Measurements from ENCODE around the gene PEX26. TPM values are rescaled to one million over a fixed set of nuclear protein-coding genes. Genes with fewer than 3 reads are reported as not detected.
A peak's percentile ranks its signal among the peaks of the same experiment; 100 is the strongest.
"Not testable (repeated sequence)": the region's sequence is repeated elsewhere in the genome, so short reads cannot be mapped to it uniquely, and the experiment has no call there.

The PEX26 gene
- total RNA-seq, 2 experiments from 2014 or later, result 56.3 to 56.8 TPM

- no peak for DNase-seq
- Mint-ChIP-seq H3K36me3 (peaks cover 4% of the 10 kb centered on the region), H3K4me1 (ENCODE audit: low read depth) (no peaks in the 10 kb centered on the region), H3K4me3 (no peak overlapping the region), H3K9me3 (no peaks in the 10 kb centered on the region), H3K27me3 (no peaks in the 10 kb centered on the region), H3K27ac (no peak overlapping the region)
- intact Hi-C loops (cut with micrococcal nuclease), result no loop called here
- ChIA-PET POLR2A (no interaction called here), CTCF (no interaction called here)
These were observed 55.7 kb downstream of the PEX26 start for GRCh38 chr22:18133452-18133851.

DNA sequence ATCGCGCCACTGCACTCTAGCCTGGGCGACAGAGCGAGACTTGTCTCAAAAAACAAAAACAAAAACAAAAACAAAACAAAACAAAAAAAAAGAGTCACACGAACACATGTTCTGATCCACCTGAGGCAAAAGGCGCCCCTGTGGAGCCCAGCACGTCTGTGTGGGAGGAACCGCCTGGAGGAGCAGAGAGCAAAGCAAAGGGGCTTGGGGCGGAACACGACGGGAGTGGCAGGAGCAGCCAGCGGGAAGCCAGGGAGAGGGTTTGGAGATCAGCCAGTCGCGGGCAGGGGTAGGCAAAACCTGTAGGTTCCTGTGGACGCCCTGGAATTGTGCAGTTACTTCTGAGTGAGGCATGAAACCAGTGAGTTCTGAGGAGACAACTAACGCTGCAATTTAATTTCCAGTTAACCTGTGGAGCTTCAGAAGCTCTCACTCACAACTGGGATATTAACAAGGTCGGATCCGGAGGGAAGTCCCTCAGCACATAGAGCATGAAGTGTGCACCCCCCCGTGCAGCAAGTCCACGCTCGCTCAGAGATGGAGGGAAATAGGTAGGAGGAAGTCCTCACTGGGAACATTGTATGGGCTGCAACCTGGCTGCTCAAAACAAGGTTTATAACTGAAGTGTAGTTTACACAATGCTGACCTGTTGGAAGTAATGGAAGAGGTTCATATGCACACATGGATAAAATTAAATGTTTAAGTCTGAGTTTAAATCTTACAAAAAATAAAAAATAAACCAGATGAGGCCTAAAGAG, 59.0 kb downstream of the PEX26 start:
- Mint-ChIP-seq H3K27me3 (no peaks in the 10 kb centered on the region), H3K36me3 (peaks cover 2% of the 10 kb centered on the region), H3K9me3 (no peaks in the 10 kb centered on the region), H3K27ac (no peak overlapping the region), H3K4me3 (no peak overlapping the region), H3K4me1 (ENCODE audit: low read depth) (no peaks in the 10 kb centered on the region)
- ChIA-PET CTCF (no interaction called here), POLR2A (no interaction called here)
- DNase-seq, result no peak
- intact Hi-C loops (cut with micrococcal nuclease), result no loop called here

DNA sequence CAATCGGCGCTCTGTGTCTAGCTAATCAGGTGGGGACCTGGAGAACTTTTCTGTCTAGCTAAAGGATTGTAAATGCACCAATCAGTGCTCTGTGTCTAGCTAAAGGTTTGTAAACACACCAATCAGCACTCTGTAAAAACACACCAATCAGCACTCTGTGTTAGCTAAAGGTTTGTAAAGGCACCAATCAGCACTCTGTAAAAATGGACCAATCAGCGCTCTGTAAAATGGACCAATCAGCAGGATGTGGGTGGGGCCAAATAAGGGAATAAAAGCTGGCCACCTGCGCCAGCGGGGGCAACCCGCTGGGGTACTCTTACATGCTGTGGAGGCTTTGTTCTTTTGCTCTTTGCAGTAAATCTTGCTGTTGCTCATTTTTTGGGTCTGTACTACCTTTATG, 63.2 kb downstream of the PEX26 start:
- H3K27ac Mint-ChIP-seq; DNase-seq; intact Hi-C loops (cut with micrococcal nuclease); H3K9me3 Mint-ChIP-seq; H3K36me3 Mint-ChIP-seq; H3K4me1 Mint-ChIP-seq (ENCODE audit: low read depth); H3K4me3 Mint-ChIP-seq; H3K27me3 Mint-ChIP-seq: not testable (repeated sequence)
- ChIA-PET CTCF (interaction anchor here (1.6 kb wide), 1 partner anchor 16 kb away, joined by 8 read pairs; no protein-coding TSS in a partner anchor), POLR2A (interaction anchor here (0.6 kb wide), 1 partner anchor 12 kb away, joined by 3 read pairs; no protein-coding TSS in a partner anchor)

DNA sequence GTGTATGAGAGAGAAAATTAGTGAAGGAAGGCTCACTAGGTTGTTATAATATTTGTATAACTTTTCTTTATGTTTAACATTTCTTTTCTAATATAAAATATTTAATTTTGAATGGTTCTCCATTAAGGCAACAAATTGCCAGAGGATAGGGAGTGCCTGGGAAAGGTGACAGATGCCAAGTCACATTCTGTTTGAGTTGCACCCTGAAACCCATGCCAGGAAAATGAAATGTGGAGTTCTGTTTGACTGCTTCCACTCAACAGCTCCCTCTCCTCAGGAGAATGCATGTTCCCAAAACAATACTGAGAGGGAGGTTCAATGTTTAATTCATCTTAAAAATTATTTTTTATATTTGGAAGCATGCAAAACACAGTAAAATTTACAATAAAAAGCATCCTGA, 66.3 kb downstream of the PEX26 start:
- H3K27ac Mint-ChIP-seq, result no peak overlapping the region
- intact Hi-C loops (cut with micrococcal nuclease), result no loop called here
- peaks cover 2% of the 10 kb centered on the region for H3K36me3 Mint-ChIP-seq
- H3K9me3 Mint-ChIP-seq, result no peaks in the 10 kb centered on the region
- no peaks in the 10 kb centered on the region for H3K27me3 Mint-ChIP-seq
- CTCF ChIA-PET, result no interaction called here
- H3K4me3 Mint-ChIP-seq, result no peak overlapping the region
- no peak for DNase-seq
- H3K4me1 Mint-ChIP-seq (ENCODE audit: low read depth), result no peaks in the 10 kb centered on the region
- POLR2A ChIA-PET, result no interaction called here

GRCh38 chr22:18145676-18146388, 68.0 kb downstream of the PEX26 start:
- Mint-ChIP-seq H3K36me3 (peaks cover 5% of the 10 kb centered on the region), H3K4me1 (ENCODE audit: low read depth) (peaks cover 8% of the 10 kb centered on the region), H3K9me3 (no peaks in the 10 kb centered on the region), H3K4me3 (no peak overlapping the region), H3K27me3 (no peaks in the 10 kb centered on the region), H3K27ac (no peak overlapping the region)
- DNase-seq, result no peak
- ChIA-PET POLR2A (no interaction called here), CTCF (no interaction called here)
- intact Hi-C loops (cut with micrococcal nuclease), result no loop called here

DNA sequence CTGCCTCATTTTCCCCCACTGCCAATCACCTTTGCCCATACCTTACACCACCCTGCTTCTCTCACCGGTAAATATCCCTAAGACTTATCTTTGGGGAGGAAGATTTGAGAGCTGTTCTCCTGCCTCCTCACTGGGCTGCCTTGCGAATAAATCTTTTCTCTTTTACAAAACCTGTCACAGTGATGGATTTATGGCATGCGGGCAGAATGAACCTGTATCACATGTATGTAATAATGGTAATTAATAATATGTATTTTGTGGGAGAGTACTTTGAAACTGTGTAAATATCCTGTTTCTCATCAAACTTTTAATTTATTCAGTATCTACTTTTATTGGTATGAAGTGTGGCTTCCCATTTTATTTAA, 68.6 kb downstream of the PEX26 start:
- ChIA-PET POLR2A (no interaction called here), CTCF (no interaction called here)
- no peaks in the 10 kb centered on the region for H3K27me3 Mint-ChIP-seq
- no peak overlapping the region for H3K27ac Mint-ChIP-seq
- H3K36me3 Mint-ChIP-seq, result peaks cover 3% of the 10 kb centered on the region
- no peak overlapping the region for H3K4me3 Mint-ChIP-seq
- DNase-seq, result no peak
- H3K4me1 Mint-ChIP-seq (ENCODE audit: low read depth), result peaks cover 13% of the 10 kb centered on the region
- H3K9me3 Mint-ChIP-seq, result no peaks in the 10 kb centered on the region
- intact Hi-C loops (cut with micrococcal nuclease), result no loop called here

- Mint-ChIP-seq H3K9me3 (no peaks in the 10 kb centered on the region), H3K4me1 (ENCODE audit: low read depth) (peaks cover 18% of the 10 kb centered on the region), H3K27me3 (no peaks in the 10 kb centered on the region), H3K27ac (no peak overlapping the region), H3K4me3 (no peak overlapping the region), H3K36me3 (peaks cover 2% of the 10 kb centered on the region)
- DNase-seq, result no peak
- intact Hi-C loops (cut with micrococcal nuclease), result no loop called here
- ChIA-PET POLR2A (no interaction called here), CTCF (no interaction called here)
These were observed 70.0 kb downstream of the PEX26 start for GRCh38 chr22:18147791-18148190.

GRCh38 chr22:18148293-18148965, 70.6 kb downstream of the PEX26 start:
- Mint-ChIP-seq H3K4me1 (ENCODE audit: low read depth) (peaks cover 19% of the 10 kb centered on the region), H3K27ac (no peak overlapping the region), H3K4me3 (no peak overlapping the region), H3K36me3 (peaks cover 2% of the 10 kb centered on the region), H3K9me3 (no peaks in the 10 kb centered on the region), H3K27me3 (no peaks in the 10 kb centered on the region)
- ChIA-PET POLR2A (no interaction called here), CTCF (interaction anchor here (2.1 to 2.5 kb wide), 2 partner anchors 70 to 72 kb away, joined by 13 to 14 read pairs; partner anchors contain the start of gene PEX26)
- intact Hi-C loops (cut with micrococcal nuclease), result no loop called here
- no peak for DNase-seq

DNA sequence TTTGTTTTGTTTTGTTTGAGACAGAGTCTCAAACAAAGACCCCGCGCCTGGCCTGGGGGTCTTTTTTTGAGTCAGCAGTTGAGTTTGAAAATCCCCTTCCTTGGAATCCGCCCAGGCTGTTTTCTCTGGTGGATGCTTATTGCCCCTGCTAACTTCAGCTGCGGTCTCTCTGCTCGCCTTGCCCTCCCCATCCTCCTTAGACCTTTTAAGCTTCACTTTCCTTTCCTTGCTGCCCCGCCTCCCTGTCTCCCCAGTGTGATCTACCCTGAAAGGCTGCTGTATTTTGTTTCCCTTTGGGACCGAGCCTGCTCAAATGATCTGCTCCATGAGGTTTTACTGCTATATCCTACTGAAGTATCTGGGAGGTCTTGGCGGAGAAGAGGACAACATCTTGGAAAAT, 74.7 kb downstream of the PEX26 start:
- CTCF ChIA-PET, result no interaction called here
- Mint-ChIP-seq H3K36me3 (peaks cover 2% of the 10 kb centered on the region), H3K4me3 (no peak overlapping the region), H3K9me3 (no peaks in the 10 kb centered on the region), H3K27ac (no peak overlapping the region), H3K27me3 (no peaks in the 10 kb centered on the region), H3K4me1 (ENCODE audit: low read depth) (peaks cover 19% of the 10 kb centered on the region)
- POLR2A ChIA-PET, result interaction anchor here (0.6 kb wide), 1 partner anchor 11 kb away, joined by 3 read pairs; no protein-coding TSS in a partner anchor
- DNase-seq, result peak; percentile 29
- intact Hi-C loops (cut with micrococcal nuclease), result no loop called here

DNA sequence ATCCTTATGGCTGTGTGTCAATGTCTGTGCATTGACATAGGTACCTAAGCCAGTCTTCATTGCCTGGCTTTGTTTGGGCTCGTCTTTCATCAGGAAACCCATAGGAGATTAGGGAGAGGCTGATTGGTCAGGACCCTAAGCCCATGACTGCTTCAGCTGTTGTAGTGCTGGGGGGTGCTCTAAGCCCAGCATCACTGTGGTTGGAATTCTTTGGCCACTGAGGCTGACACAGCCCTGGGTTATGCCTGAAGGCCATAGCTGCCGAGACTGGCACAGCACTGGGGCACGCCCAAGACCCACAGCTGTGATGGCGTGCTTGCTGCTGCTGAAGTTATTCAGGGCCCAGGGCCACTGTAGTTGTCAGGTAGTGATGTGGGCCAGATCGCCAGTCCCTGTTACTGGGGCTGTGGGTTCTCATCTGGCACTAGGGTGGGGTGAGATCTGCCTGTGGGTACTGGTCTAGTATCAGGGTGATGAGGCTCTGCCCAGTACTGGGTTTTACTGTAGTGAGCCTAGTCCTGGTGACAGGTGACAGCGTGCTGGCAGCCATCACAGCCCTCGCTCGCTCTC, 77.1 kb downstream of the PEX26 start:
- no peaks in the 10 kb centered on the region for H3K9me3 Mint-ChIP-seq
- H3K4me1 Mint-ChIP-seq (ENCODE audit: low read depth), result peaks cover 19% of the 10 kb centered on the region
- CTCF ChIA-PET, result no interaction called here

More for the DNA sequence above, 77.1 kb downstream of the PEX26 start:
- H3K4me3 Mint-ChIP-seq, result no peak overlapping the region
- no peak for DNase-seq
- POLR2A ChIA-PET, result no interaction called here
- intact Hi-C loops (cut with micrococcal nuclease), result no loop called here
- H3K27me3 Mint-ChIP-seq, result no peaks in the 10 kb centered on the region
- no peak overlapping the region for H3K27ac Mint-ChIP-seq
- H3K36me3 Mint-ChIP-seq, result peaks cover 2% of the 10 kb centered on the region

Data from activated CD4-positive, alpha-beta memory T cell treated with anti-CD3 and anti-CD28 coated beads for 36 hours (primary cell).